HG03097 (cell line): ENCODE results near the gene TENM4.

ENCODE experiments used
- ATAC-seq: cut with Tn5 transposase; IDR thresholded peaks from one replicate; pipeline ENCODE4 v1.9.1; 2021; ENCODE audit not compliant: unreplicated experiment, low FRiP score

TENM4 gene

GRCh38 chr11:78812513-78813293 lies 628.1 kb downstream of the TENM4 start:
- no peak for ATAC-seq

GRCh38 chr11:78810559-78811009 lies 630.2 kb downstream of the TENM4 start:
- ATAC-seq: no peak

- no peak for ATAC-seq
Observed at GRCh38 chr11:78809931-78810541, 630.8 kb downstream of the TENM4 start.

GRCh38 chr11:78808923-78809322 lies 631.9 kb downstream of the TENM4 start:
- ATAC-seq: no peak

- ATAC-seq: no peak
Observed at GRCh38 chr11:78807351-78807750, 633.5 kb downstream of the TENM4 start.

GRCh38 chr11:78806214-78807004 lies 634.4 kb downstream of the TENM4 start:
- no peak for ATAC-seq

GRCh38 chr11:78804991-78805390 lies 635.8 kb downstream of the TENM4 start:
- ATAC-seq: no peak

GRCh38 chr11:78803995-78804394 lies 636.8 kb downstream of the TENM4 start:
- ATAC-seq: no peak

GRCh38 chr11:78802058-78802761 lies 638.6 kb downstream of the TENM4 start:
- no peak for ATAC-seq

- no peak for ATAC-seq
Observed at GRCh38 chr11:78801161-78801884, 639.5 kb downstream of the TENM4 start.

GRCh38 chr11:78800756-78801155 lies 640.1 kb downstream of the TENM4 start:
- no peak for ATAC-seq

- ATAC-seq: no peak
Observed at GRCh38 chr11:78800096-78800690, 640.6 kb downstream of the TENM4 start.

- peak; percentile 66 for ATAC-seq
Observed at GRCh38 chr11:78798663-78799062, 642.2 kb downstream of the TENM4 start.

GRCh38 chr11:78797559-78797958 lies 643.3 kb downstream of the TENM4 start:
- no peak for ATAC-seq

GRCh38 chr11:78796956-78797355 lies 643.9 kb downstream of the TENM4 start:
- no peak for ATAC-seq

- ATAC-seq: no peak
Observed at GRCh38 chr11:78795621-78796261, 645.1 kb downstream of the TENM4 start.

- no peak for ATAC-seq
Observed at GRCh38 chr11:78791964-78792363, 648.9 kb downstream of the TENM4 start.

GRCh38 chr11:78791254-78791653 lies 649.6 kb downstream of the TENM4 start:
- ATAC-seq: no peak

- no peak for ATAC-seq
Observed at GRCh38 chr11:78790784-78791183, 650.0 kb downstream of the TENM4 start.
